ENCODE results near the gene METAP1D. TPM values are rescaled to one million over a fixed set of nuclear protein-coding genes. Genes with fewer than 3 reads are reported as not detected.

The METAP1D gene
- total RNA-seq, 1 donor from 2014 or later, result 8.3 TPM

DNA sequence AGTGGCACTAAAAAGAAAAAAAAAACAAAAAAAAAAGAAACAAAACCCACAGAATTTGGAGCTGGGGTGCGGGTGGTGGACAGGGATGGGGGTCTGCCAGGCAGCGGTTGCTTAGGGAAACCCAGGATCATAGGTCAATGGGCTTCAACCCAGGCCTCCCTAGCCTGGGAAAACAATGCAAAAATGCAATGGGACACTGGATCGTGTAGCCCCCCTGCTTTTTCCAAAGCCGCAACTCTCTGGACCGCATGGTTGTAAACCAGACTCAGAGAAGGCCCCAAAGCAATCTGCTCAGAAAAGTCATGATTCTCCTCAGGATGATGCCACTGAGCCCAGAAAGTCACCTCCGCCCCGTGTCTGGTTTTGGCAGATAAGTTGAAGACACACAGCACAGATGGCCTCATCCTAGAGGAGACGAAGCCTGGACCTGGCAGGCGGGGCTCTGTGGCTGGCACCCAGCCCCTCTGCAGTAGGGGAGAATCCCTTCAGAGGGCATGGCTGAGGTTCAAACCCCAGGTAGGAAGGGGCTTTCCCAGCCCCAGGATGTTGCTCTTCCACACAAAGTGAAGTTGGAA is 97.9 kb downstream of the METAP1D start:
- Mint-ChIP-seq H3K27me3 (peaks cover 83% of the 10 kb centered on the region), H3K9me3 (ENCODE audit: low read depth) (no peaks in the 10 kb centered on the region), H3K36me3 (ENCODE audit: insufficient read depth) (no peaks in the 10 kb centered on the region), H3K4me1 (ENCODE audit: low read depth) (peaks cover 17% of the 10 kb centered on the region), H3K27ac (peak overlapping the region; percentile 64), H3K4me3 (ENCODE audit: low read depth) (no peak overlapping the region)
- DNase-seq (ENCODE audit: low spot score, unreplicated experiment), result no peak
- TF ChIP-seq, protein P1, sequence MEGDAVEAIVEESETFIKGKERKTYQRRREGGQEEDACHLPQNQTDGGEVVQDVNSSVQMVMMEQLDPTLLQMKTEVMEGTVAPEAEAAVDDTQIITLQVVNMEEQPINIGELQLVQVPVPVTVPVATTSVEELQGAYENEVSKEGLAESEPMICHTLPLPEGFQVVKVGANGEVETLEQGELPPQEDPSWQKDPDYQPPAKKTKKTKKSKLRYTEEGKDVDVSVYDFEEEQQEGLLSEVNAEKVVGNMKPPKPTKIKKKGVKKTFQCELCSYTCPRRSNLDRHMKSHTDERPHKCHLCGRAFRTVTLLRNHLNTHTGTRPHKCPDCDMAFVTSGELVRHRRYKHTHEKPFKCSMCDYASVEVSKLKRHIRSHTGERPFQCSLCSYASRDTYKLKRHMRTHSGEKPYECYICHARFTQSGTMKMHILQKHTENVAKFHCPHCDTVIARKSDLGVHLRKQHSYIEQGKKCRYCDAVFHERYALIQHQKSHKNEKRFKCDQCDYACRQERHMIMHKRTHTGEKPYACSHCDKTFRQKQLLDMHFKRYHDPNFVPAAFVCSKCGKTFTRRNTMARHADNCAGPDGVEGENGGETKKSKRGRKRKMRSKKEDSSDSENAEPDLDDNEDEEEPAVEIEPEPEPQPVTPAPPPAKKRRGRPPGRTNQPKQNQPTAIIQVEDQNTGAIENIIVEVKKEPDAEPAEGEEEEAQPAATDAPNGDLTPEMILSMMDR (IDR thresholded peaks at IDR 0.05; ENCODE audit: unreplicated experiment), result no peak

DNA sequence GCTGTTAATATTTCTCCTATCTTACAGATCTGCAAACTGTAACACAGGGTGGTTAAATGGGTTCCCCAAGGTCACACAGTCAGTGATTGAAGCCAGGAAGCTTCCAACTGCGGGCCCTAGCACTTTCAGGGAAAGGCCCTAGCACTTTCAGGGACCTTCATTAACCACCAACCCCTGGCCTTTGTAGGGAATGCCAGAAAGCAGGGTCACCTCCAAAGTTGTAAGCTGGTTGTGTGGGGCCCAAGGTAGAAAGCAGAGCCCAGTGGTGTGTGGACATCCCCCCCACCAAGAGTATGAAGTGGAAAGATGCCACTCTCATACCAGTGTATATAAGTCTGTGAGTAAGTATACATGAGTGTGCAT is 98.5 kb downstream of the METAP1D start:
- Mint-ChIP-seq H3K4me3 (ENCODE audit: low read depth) (peak overlapping the region; percentile 52), H3K4me1 (ENCODE audit: low read depth) (peaks cover 19% of the 10 kb centered on the region)
- no peak for DNase-seq (ENCODE audit: low spot score, unreplicated experiment)

DNA sequence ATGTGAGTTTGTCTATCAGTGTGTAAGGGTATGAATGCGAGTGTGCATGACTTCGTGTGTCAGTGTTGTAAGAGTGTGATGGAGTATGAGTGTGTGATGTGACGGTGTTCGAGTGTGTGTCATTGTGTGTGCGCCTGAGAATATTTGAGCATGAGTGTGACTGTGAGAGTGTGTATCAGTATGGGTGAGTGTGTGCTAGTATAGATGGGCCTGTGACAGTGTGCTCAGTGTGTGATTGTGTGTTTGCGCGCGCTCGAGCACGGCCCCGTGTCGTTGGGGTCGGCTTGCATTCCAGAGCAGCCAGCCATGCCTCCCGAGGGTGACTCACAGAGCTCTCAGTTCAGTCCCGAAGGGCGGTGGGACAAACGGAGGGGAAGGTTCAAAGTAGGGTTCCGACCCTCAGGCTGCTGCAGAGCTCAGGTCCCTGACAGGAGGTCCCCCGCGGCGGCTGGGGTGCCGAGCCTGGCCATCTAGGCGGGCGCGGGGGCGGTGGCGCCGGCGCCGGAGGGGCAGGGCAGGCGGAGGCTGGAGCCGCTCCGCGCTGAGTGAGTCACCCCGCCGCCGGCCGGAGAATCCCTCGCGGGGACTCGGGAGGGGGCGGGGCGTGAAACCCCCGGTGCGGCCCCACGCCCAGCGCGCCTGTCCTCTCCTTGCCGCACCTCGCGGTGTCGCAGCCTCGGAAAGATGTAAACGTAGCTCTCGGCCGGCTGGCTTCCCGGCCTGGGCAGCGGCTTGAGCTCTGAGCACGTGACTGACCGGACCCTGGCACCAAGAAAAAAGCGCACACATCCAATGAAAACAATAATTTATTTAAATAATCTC is 99.1 kb downstream of the METAP1D start:
- peak overlapping the region; percentile 52 for H3K4me3 Mint-ChIP-seq (ENCODE audit: low read depth)
- H3K4me1 Mint-ChIP-seq (ENCODE audit: low read depth), result peaks cover 21% of the 10 kb centered on the region
- TF ChIP-seq, protein P1 (IDR thresholded peaks at IDR 0.05; ENCODE audit: unreplicated experiment), result no peak
- H3K9me3 Mint-ChIP-seq (ENCODE audit: low read depth), result no peaks in the 10 kb centered on the region
- peak overlapping the region; percentile 30 for H3K27ac Mint-ChIP-seq
- H3K27me3 Mint-ChIP-seq, result peaks cover 82% of the 10 kb centered on the region
- H3K36me3 Mint-ChIP-seq (ENCODE audit: insufficient read depth), result no peaks in the 10 kb centered on the region
- DNase-seq (ENCODE audit: low spot score, unreplicated experiment), result no peak

More for the DNA sequence above, 98.5 kb downstream of the METAP1D start:
- Mint-ChIP-seq H3K27ac (no peak overlapping the region), H3K27me3 (peaks cover 82% of the 10 kb centered on the region), H3K36me3 (ENCODE audit: insufficient read depth) (no peaks in the 10 kb centered on the region), H3K9me3 (ENCODE audit: low read depth) (no peaks in the 10 kb centered on the region)
- TF ChIP-seq, protein P1 (IDR thresholded peaks at IDR 0.05; ENCODE audit: unreplicated experiment), result no peak

DNA sequence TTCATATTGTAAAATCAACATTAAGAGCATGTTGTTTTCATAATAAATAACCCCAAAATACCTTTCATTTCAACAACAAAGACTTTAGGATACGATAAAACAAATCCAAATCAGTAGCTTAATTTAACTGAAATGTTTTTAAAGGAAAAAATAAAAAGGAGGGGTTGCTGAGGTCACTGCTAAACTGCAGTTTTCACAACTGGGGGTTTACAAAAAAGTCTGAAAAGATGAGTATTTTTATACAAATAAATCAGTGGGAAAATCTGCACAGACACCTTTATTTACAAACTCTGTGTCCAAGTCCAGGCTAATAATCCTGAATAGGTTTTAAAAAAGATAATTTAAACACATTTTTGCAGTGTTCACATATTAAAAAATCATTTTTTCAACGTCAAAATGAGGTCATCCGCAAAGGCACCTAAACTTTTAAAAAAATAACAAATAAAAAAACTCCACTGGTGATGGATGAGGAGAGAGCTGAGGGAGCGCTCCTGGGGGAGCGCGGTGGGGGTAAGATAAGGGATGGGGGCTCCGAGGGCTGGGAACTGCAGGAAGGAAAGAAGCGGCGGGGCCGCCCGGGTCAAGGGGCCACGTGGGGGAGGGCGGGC is 99.8 kb downstream of the METAP1D start:
- Mint-ChIP-seq H3K27ac (no peak overlapping the region), H3K4me1 (ENCODE audit: low read depth) (peaks cover 21% of the 10 kb centered on the region), H3K4me3 (ENCODE audit: low read depth) (peak overlapping the region; percentile 38), H3K9me3 (ENCODE audit: low read depth) (no peaks in the 10 kb centered on the region), H3K36me3 (ENCODE audit: insufficient read depth) (no peaks in the 10 kb centered on the region), H3K27me3 (peaks cover 83% of the 10 kb centered on the region)
- DNase-seq (ENCODE audit: low spot score, unreplicated experiment), result no peak
- TF ChIP-seq, protein P1 (IDR thresholded peaks at IDR 0.05; ENCODE audit: unreplicated experiment), result no peak

DNA sequence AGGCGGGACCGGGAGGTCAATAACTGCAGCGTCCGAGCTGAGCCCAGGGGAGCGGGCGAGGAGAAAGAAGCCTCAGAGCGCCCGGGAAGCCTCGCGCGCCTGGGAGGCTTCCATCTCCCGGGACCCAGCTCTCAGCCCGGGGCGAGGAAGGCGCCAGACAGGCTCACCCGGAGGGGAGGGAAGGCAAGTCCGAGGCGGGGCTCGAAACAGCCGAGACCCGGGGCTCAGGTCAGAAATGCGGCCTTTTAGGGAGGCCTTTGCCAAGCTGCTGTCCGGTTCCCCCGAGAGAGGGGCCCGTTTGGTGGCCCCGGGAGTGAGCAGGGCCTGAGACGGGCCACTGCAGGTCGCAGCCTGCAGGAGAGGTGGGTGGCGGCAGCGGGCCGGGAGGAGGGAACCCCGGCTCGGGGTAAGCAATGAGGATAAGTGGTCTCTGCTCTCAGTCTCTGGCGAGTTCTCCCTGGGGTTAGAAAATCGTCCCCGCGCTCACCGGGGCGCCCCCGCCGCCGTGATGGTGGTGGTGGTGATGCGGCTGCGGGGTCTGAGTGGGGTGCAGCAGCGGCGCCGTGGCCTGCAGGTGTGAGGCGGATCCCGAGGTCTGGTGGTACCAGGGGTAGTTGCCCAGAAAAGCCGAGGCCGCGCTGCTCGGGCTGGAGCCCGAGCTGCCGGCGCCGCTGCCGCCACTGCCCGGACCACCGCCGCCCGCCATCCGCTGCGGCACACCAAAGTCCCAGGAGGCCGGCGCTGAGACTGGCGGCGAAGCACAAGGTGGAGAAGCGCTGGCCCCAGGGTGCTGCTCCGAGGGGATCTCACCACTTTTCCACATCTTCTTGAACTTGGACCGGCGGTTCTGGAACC is 100.6 kb downstream of the METAP1D start:
- TF ChIP-seq, protein P1 (IDR thresholded peaks at IDR 0.05; ENCODE audit: unreplicated experiment), result no peak
- no peaks in the 10 kb centered on the region for H3K9me3 Mint-ChIP-seq (ENCODE audit: low read depth)
- peaks cover 85% of the 10 kb centered on the region for H3K27me3 Mint-ChIP-seq
- H3K36me3 Mint-ChIP-seq (ENCODE audit: insufficient read depth), result no peaks in the 10 kb centered on the region
- peak overlapping the region; percentile 57 for H3K4me3 Mint-ChIP-seq (ENCODE audit: low read depth)
- peaks cover 19% of the 10 kb centered on the region for H3K4me1 Mint-ChIP-seq (ENCODE audit: low read depth)
- no peak overlapping the region for H3K27ac Mint-ChIP-seq
- no peak for DNase-seq (ENCODE audit: low spot score, unreplicated experiment)

Measured in progenitor cell of endocrine pancreas (in vitro differentiated cells).